HepG2 (cell line): ENCODE data around the gene ZNRF3. TPM values are rescaled to one million over a fixed set of nuclear protein-coding genes. Genes with fewer than 3 reads are reported as not detected.

Source experiments
- AGO2 ChIP-seq: fragments of 200-400 bp; formaldehyde crosslinking; optimal IDR thresholded peaks from 2 replicates; pipeline ENCODE3; 2017; ENCODE audit warnings: mild to moderate bottlenecking, low read depth, low read length, moderate library complexity
- AKAP8 ChIP-seq: sonication (generic); formaldehyde crosslinking; IDR thresholded peaks from 2 replicates; pipeline ENCODE4 v1.5.1; 2020; ENCODE audit warnings: mild to moderate bottlenecking, missing genetic modification reagents
- ARID2 ChIP-seq: sonication (generic); formaldehyde crosslinking; IDR thresholded peaks from 2 replicates; pipeline ENCODE4 v1.8.1; 2022; ENCODE audit warnings: mild to moderate bottlenecking, missing genetic modification reagents, borderline replicate concordance
- ATF1 ChIP-seq: IDR thresholded peaks from 2 replicates; pipeline ENCODE4 v1.6.1; 2016; ENCODE audit warnings: mild to moderate bottlenecking, control low read depth
- CREB1 ChIP-seq, 2 experiments: fragments of 450-650 bp in 1 of 2; IDR thresholded peaks; 2 replicates each; pipeline ENCODE4 v1.6.1; 2016 to 2017; ENCODE audit warnings: control low read depth in 1 of 2, mild to moderate bottlenecking in 1 of 2, missing compliant biosample characterization in 1 of 2, missing genetic modification characterization in 1 of 2
- GATA4 ChIP-seq: sonication (generic); IDR thresholded peaks from 2 replicates; pipeline ENCODE4 v1.6.1; 2016; ENCODE audit warnings: antibody characterized with exemption, low read depth, borderline replicate concordance
- GMEB2 ChIP-seq: IDR thresholded peaks from 2 replicates; pipeline ENCODE4 v1.6.1; 2016; ENCODE audit warnings: missing biosample characterization, missing genetic modification reagents, low read depth
- HNF1A ChIP-seq, 2 experiments: sonication (generic) in 1 of 2; formaldehyde crosslinking in 1 of 2; IDR thresholded peaks; 2 replicates each; pipeline versions ENCODE4 v1.4.0 to v1.6.1; 2016 to 2020; ENCODE audit warnings: borderline replicate concordance in 1 of 2, low read depth in 1 of 2, mild to moderate bottlenecking in 1 of 2, missing genetic modification reagents in 1 of 2
- HOXA7 ChIP-seq: sonication (generic); formaldehyde crosslinking; IDR thresholded peaks from 2 replicates; pipeline ENCODE4 v1.8.1; 2022; ENCODE audit warnings: mild to moderate bottlenecking, missing genetic modification reagents, moderate library complexity
- KLF12 ChIP-seq: sonication (generic); formaldehyde crosslinking; IDR thresholded peaks from 2 replicates; pipeline ENCODE4 v1.4.0; 2020; ENCODE audit warnings: missing genetic modification reagents, borderline replicate concordance
- MEIS1 ChIP-seq: sonication (generic); formaldehyde crosslinking; IDR thresholded peaks from 2 replicates; pipeline ENCODE4 v1.9.0; 2021; ENCODE audit warnings: mild to moderate bottlenecking, missing genetic modification reagents, moderate library complexity, borderline replicate concordance
- NCOA2 ChIP-seq: sonication (generic); formaldehyde crosslinking; IDR thresholded peaks from 2 replicates; pipeline ENCODE4 v1.8.0; 2022; ENCODE audit warnings: inconsistent platforms
- PITX1 ChIP-seq: sonication (generic); formaldehyde crosslinking; IDR thresholded peaks from 2 replicates; pipeline ENCODE4 v1.5.1; 2020; ENCODE audit warnings: mild to moderate bottlenecking, missing genetic modification reagents
- SNAPC4 ChIP-seq: sonication (generic); formaldehyde crosslinking; IDR thresholded peaks from 2 replicates; pipeline ENCODE4 v1.4.0; 2020; ENCODE audit warnings: mild to moderate bottlenecking, missing genetic modification reagents
- STAG1 ChIP-seq: sonication (generic); formaldehyde crosslinking; IDR thresholded peaks from 2 replicates; pipeline ENCODE4 v1.4.0; 2020; ENCODE audit warnings: missing genetic modification reagents
- TEAD3 ChIP-seq: optimal IDR thresholded peaks from 2 replicates; pipeline ENCODE3; 2016; ENCODE audit warnings: borderline replicate concordance
- ZNF12 ChIP-seq: sonication (generic); formaldehyde crosslinking; IDR thresholded peaks from 2 replicates; pipeline ENCODE4 v1.5.0; 2020; ENCODE audit warnings: missing genetic modification reagents
- ZNF317 ChIP-seq: sonication (generic); formaldehyde crosslinking; IDR thresholded peaks from 2 replicates; pipeline ENCODE4 v1.5.0; 2020; ENCODE audit warnings: mild to moderate bottlenecking, missing genetic modification reagents
- polyA plus RNA-seq, 8 experiments: library from polyadenylated mRNA; depleted of rRNA in 3 of 8; stranded (reverse) in 7 of 8; unstranded in 1 of 8; fragments of >200 nt; fragmentation: Illumina TruSeq in 4 of 8; extraction: Trizol in 4 of 8; gene quantifications; 2 replicates each; pipeline versions ENCODE4 v1.2.1 to v1.2.3, GENCODE V29; 2011 to 2016; ENCODE audit warnings: low read depth in 4 of 8, missing spikeins in 1 of 8, mixed read lengths in 1 of 8; ENCODE audit not compliant: insufficient read depth in 1 of 8
- total RNA-seq, 5 experiments: library from RNA; depleted of rRNA; stranded (reverse); fragments of >200 nt; fragmentation: Illumina TruSeq; extraction: Trizol; gene quantifications; 2 replicates each; pipeline ENCODE4 v1.2.3, GENCODE V29; 2016; ENCODE audit warnings: low read depth in 1 of 5

The ZNRF3 gene
- total and polyA plus RNA-seq, 2 of the 13 experiments (the other 11 are each of a cell fraction or from before 2014, with no cell fraction given): 20.3 to 36.7 TPM

GRCh38 chr22:28917747-28918549 lies 34.6 kb downstream of the ZNRF3 start (continued):
- peak; percentile 72; the same call in 1 of the 2 replicates for TF ChIP-seq HNF1A (IDR thresholded peaks at IDR 0.05; ENCODE audit: low read depth)
- TF ChIP-seq HNF1A (CRISPR knock-in tag; IDR thresholded peaks at IDR 0.05; ENCODE audit: borderline replicate concordance): peak; percentile 40; the same call in 1 of the 2 replicates
- no peak for TF ChIP-seq MEIS1
- no peak for TF ChIP-seq ARID2 (CRISPR knock-in tag)
- peak; percentile 65; the same call in 1 of the 2 replicates for TF ChIP-seq ZNF317 (CRISPR knock-in tag)
- TF ChIP-seq AKAP8 (CRISPR knock-in tag): 0 out of 2 replicates have a peak, but pooled peaks have one; percentile 32
- peak; percentile 11 for TF ChIP-seq AGO2
- TF ChIP-seq KLF12 (CRISPR knock-in tag): no peak
- no peak for TF ChIP-seq CREB1 (IDR thresholded peaks at IDR 0.05)
- TF ChIP-seq CREB1 (CRISPR knock-in tag; IDR thresholded peaks at IDR 0.05): peak; percentile 47; the same call in 1 of the 2 replicates
- TF ChIP-seq ZNF12 (CRISPR knock-in tag): no peak
- TF ChIP-seq SNAPC4 (CRISPR knock-in tag): 0 out of 2 replicates have a peak, but pooled peaks have one; percentile 13
- TF ChIP-seq STAG1 (CRISPR knock-in tag): peak; percentile 14; the same call in 1 of the 2 replicates
- no peak for TF ChIP-seq ATF1 (CRISPR knock-in tag)
- TF ChIP-seq NCOA2 (CRISPR knock-in tag): peak; percentile 89
- TF ChIP-seq GMEB2 (CRISPR knock-in tag): 0 out of 2 replicates have a peak, but pooled peaks have one; percentile 6
- TF ChIP-seq TEAD3 (CRISPR knock-in tag): peak; percentile 77
- TF ChIP-seq PITX1 (CRISPR knock-in tag): peak; percentile 72
- TF ChIP-seq HOXA7: no peak
- peak; percentile 27; the same call in 1 of the 2 replicates for TF ChIP-seq GATA4
